RKO (cell line): Measurements from ENCODE around the gene SF3B4.

Source experiments
- DNase-seq: peaks from one replicate; pipeline ENCODE4 v3.0.0-alpha.2; 2016; ENCODE audit warnings: low spot score

The SF3B4 gene

GRCh38 chr1:149932474-149932873 is 4.9 kb upstream of the SF3B4 start:
- no peak for DNase-seq

DNA sequence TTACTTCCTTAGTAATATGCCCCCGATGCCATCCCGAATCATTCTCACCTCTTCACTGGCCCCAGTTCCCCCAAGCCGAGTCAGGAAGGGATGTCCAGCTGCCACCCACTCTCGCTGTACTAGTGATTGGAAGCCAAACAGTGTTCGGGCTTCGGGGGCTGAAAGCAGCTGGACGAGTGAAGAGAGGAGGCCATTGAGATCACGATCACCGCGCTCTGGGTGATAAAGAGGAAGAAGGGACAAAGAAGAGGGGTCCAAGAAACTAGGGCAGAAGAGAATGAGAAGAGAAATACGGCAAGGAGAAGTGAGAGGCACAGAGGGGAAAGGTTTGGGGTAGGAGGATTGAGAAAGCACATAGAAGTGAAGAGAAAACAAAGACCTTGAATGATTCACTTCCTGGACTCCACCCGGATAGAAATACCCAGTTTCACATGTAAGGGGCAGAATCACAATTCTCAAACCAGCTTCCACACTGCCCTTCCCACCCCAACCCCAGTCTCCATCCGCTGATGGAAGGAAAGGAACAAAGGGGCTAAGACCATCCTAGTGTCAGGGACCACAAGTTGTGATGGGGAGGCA is 3.7 kb upstream of the SF3B4 start:
- DNase-seq: no peak

- no peak for DNase-seq
These were observed 2.3 kb upstream of the SF3B4 start for GRCh38 chr1:149929856-149930255.

GRCh38 chr1:149928401-149928724 is 760 bp upstream of the SF3B4 start:
- DNase-seq: no peak

- peak; percentile 40 for DNase-seq
These were observed 494 bp downstream of the SF3B4 start for GRCh38 chr1:149927056-149927562.

DNA sequence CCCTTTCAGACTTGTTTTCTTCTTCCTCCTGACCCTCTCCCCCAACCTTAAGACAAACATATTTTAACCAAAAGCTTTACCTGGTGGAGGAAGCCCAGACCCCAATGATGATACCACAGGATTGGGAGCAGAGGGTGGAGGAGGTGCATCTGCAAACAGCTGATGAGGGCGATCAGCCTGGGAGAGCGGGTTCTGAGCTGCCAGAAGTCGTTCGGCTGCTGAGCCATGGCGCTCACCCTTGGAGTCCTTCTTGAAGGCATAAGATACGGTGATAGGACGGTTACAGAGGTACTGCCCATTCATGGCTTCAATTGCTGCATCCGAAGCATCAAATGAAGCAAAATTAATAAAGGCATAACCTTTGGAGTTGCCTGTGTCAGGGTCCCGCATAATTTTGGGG is 1.3 kb downstream of the SF3B4 start:
- no peak for DNase-seq

- no peak for DNase-seq
These were observed 1.9 kb downstream of the SF3B4 start for GRCh38 chr1:149925751-149926150.

- DNase-seq: no peak
These were observed 2.3 kb downstream of the SF3B4 start for GRCh38 chr1:149925345-149925744.

DNA sequence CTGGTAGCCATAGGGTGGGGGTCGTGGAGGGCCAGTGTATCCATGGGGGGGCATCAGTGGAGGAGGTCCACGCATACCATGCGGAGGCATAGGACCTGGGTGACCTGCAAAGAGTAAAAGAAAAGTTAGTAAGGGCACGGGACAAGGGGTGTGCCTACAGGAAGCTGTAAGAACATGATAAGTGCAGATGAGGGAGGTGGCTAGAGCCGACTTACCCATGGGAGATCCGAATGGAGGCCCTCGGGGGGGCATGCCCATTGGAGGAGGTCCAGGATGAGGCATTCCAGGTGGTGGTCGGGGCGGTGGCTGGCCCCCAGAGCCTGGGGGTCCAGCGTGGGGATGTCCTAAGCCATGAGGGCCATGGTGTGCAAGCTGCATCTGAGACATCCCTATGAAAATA is 4.0 kb downstream of the SF3B4 start:
- no peak for DNase-seq

- DNase-seq: no peak
These were observed 9.9 kb downstream of the SF3B4 start, which contains the start of gene SV2A for GRCh38 chr1:149917571-149918144. Gene SV2A, minus strand, starts transcription at chr1:149917844. Its CDS starts 4,004 bp downstream, at chr1:149913840.

DNA sequence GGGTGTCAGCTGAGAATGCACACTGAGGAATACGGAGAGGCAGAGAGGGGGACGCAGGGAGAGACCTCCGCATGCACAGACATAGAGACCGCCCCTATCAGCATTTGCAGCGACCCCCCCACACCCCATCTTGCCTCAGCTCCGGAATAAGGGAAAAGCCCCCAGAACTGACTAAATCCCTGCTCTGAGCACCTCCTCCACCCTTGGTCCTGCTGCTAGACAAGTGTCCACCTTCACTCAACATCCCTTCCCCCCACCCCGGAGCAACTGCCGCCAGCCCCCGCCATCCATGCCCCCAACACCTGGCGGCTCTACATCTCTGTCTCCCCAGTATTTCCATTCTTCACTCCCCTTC is 10.7 kb downstream of the SF3B4 start:
- DNase-seq: no peak

DNA sequence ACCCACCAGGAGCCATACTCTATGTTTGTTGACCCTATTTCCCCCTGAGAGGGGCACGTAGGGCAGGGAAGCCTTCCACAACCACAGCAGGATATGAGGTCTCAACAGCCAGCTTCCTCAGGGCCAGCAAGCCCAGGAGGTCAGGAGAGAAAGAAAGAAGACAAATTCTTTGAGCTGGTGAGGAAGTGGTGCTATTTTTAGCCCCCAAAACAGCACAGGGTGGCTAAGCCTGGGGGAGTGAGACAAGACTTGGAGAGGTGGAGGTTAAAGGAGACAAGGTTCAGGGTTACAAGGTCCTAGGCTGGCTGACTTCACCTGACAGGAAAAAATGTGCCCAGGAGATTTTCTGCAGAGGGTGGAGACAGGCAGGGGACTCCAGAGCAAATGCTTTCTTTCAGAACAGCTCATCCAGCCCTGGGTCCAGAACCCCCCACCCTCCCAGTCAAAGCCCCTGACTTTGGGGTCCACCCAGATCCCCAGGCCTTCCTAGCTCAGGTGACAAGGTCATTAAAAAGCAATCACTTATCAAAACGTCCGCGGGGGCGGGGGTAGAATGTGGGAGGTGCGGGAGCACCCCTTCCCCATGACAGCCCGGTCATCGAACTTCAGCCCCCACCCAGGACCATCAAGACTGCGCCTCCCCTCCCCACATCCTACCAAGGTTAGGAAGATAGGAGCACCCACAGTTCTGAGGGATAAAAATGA is 11.3 kb downstream of the SF3B4 start:
- no peak for DNase-seq

DNA sequence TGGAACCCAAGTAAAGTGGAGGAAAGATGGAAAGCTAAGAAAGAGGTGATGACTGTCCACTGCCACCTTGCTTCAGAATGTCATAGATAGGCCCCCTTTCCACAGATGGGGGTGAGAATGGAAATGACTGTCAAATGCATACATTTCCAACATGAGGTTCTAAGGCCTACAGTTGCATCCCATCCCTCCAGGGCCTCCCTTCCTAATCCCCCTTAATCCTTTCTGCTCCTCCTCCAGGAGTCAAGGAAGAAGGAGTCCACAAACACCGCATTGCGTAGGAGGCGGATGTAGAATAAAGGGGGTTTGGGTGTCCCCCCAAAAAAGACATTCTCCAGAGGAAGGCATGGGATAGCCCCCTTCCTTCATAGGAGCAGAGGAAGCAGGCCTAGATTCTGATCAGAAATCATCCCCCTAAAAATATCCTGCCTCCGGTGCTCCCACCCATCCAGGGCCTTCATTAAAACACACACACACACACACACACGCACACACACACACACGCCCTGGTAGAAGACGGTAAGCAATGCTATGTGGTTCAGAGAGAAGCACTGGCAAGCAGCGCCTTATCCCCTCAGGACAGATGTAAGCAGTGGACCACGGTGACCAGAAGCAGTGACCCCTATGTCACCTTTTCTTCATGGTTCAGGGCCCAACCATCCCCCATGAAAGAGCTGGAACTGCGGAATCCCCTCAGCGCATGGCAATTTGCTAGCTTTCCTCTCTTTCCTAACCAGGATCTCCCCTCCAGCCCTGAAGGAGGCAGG is 12.0 kb downstream of the SF3B4 start:
- no peak for DNase-seq

- DNase-seq: no peak
These were observed 13.1 kb downstream of the SF3B4 start for GRCh38 chr1:149914545-149914944.

- no peak for DNase-seq
These were observed 21.0 kb downstream of the SF3B4 start for GRCh38 chr1:149906570-149907075.

DNA sequence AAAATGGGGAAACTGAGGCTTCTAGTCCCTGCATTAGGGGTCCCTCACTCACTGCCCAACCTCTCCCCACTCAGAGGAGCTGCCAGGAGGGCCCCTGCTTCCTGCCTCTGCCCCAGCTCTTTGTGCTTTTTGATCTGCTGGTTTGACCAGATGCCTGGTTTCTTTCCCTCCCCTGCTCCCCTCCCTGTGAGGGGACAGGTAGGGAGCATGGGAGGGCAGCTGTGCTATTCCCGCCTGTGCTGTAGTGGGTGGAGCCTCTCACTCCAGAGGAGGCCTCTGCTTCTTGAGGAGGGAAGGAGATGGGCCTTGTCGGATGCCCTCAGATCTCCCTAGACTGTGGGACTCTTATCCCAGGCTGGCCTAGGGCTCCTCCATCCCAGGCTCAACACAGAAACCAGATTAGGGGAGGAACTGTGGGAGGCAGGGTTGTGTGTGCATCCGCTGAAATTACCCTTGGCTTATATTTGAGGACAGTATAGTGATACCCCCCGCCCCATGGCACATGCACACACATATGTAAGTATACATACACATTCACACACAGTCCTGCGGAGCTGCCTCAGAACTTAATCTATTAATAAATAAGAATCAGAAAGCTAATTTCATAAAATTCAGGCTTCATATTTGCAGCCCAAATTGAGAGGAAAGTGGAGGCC is 23.6 kb downstream of the SF3B4 start:
- no peak for DNase-seq

DNA sequence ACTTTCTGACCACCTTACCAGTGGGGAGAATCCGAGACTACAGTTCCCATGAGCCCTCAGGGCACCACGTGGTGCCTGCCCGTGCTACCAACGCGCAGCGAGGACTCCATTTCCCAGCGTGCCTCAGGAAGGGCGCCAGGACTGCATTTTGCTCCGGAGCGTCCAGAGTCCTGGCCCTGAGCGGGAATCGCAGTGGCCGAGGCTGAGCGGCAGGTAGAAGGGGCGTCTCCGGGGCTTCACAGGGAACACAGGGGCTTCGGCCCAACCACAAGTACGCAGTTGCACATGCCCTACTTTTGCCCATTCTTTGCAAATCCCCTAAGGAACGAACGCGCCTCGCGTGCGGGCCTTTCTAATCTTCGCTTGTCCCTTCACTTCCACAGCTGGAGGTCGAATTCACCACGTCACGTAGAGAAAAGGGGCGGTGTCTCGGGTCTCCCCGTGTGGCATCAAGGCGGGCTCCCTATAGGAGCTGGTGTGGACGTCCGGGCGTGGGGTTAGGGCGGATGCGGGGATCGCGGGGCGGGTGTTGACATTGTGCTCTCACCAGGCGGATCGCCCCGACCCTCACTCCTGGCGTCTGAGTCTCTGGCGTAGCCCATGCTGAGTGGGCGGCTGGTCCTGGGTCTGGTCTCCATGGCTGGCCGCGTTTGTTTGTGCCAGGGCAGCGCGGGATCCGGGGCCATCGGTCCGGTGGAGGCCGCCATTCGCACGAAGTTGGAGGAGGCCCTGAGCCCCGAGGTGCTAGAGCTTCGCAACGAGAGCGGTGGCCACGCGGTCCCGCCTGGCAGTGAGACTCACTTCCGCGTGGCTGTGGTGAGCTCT is 27.9 kb downstream of the SF3B4 start, which contains the start of gene BOLA1:
Gene BOLA1, plus strand, starts transcription at position 109 of the 825 bp plus-strand sequence. Its CDS starts 492 bp downstream, at position 601.
- DNase-seq: no peak

DNA sequence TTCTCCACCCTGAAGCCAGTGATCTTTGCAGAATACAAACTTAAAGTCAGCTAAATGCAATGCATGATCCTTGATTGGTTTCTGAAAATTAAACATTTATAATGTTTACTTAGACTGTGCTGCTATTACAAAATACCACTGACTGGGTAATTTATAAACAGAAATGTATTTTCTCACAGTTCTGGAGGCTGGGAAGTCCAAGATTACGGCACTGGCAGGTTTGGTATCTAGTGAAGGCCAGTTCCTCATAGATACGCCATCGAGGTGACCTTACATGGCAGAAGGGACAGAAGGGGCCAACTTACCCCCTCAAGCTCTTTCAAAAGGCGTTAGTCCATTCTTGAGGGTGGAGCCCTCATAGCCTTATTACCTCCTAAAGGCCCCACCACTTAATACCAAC is 31.0 kb downstream of the SF3B4 start:
- no peak for DNase-seq

GRCh38 chr1:149888999-149889289 is 38.7 kb downstream of the SF3B4 start:
- no peak for DNase-seq

DNA sequence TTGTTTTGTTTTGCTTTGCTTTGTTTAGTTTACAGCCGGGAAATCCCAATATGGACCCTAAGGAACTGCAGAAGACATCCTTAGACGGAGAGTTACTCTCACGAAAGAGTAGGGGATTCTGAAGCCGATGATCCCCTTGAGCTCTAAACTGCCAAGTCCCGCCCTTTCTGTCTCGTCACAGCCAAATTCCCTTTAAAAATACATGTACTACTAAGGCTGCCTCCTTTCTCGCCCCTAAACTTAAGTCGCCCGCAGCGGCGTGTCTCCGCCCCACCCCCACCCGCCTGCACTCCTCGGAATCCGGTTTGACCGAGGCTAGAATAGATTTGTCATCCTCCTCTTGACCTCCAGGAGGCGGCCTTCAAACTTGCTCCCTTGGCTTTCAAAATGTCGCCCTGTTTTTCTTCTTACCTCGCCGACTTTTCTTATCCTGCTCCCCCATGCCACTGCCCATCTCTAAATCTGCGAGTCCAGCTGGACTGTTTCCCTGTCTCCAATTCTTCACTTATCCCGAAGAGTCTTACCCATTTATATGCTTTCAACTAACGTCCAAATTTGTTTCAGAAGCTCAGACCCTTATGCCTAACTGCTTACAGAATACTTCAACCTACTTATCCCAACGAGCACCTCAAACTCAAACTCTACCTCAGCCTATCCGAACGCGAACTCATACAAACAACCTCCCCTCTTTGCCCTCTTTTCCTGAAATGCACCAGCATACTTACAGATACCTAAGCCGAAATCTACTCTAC is 39.2 kb downstream of the SF3B4 start:
- DNase-seq: peak; percentile 93
